ENCODE measurements around the gene MAML1. TPM values are rescaled to one million over a fixed set of nuclear protein-coding genes. Genes with fewer than 3 reads are reported as not detected.

MAML1 gene
- total and polyA plus RNA-seq, 4 donors = 6.7 to 34.5 (median 20.5) TPM

DNA sequence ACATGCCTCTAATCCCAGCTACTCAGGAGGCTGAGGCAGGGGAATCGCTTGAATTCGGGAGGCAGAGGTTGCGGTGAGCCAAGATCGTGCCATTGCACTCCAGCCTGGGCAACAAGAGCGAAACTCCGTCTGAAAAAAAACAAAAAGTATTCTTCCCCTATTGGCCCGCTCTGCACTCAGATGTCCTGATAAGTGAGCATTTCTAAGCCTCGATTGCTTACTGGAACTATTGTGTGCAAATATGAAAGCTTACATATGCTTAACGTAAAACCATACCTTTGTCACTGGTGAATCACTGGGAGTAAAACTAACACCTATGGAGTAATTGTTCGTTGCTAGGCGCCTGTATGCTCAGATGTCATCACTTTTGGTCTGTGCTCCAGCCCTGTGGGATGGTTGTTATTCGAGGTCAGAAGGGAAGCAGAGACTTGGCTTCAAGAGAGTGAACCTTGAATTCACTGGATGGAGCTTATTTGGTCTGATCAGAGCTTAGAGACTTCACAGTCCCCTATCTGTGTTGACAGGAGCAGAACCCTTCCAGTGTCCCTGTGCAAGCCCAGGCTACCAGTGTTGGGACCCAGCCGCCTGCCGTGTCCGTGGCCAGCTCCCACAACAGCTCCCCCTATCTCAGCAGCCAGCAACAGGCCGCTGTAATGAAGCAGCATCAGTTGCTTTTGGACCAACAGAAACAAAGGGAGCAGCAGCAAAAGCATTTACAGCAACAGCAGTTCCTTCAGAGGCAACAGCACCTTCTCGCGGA, 35.9 kb downstream of the MAML1 start:
- H3K9me3 ChIP-seq (ENCODE audit: control insufficient read depth in 4 of 4, insufficient read depth in 3 of 4, low read length in 3 of 4) = peaks cover 0 to 2% (median 0%) of the 10 kb centered on the region in 4 donors

DNA sequence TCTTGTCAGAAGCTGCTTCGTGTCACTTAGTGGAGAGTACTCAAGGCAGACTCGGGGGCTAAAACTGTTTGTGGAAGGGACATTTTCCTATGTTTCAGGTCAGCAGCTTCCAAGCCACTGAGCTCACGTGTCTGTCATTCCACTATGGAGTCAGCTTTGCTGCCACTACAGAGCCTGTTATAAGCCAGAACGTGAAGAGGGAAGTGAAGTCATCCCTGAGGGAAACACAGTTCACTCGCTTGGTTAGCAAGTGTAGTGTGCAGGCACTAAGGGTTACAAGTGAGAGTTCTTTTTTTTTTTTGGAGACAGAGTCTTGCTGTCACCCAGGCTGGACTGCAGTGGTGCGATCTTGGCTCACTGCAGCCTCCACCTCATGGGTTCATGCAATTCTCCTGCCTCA, 36.6 kb downstream of the MAML1 start:
- 62 to 78% methylated on average over 6 of the region's 6 CpGs for WGBS, 2 donors
- H3K4me1 ChIP-seq (ENCODE audit: control insufficient read depth in 5 of 5, insufficient read depth in 5 of 5, low read length in 5 of 5) = peaks cover 0 to 7% (median 0%) of the 10 kb centered on the region in 5 donors
- DNase-seq = no peak
- ATAC-seq (ENCODE audit: insufficient read depth, low FRiP score) = no peak
- no peak overlapping the region for H3K27ac ChIP-seq (ENCODE audit: low read depth in 1 of 2, low read length in 1 of 2)
- H3K9me3 ChIP-seq (ENCODE audit: control insufficient read depth in 4 of 4, insufficient read depth in 3 of 4, low read length in 3 of 4) = peaks cover 0 to 2% (median 0%) of the 10 kb centered on the region in 4 donors
- H3K4me3 ChIP-seq = no peak overlapping the region
- no peaks in the 10 kb centered on the region for H3K27me3 ChIP-seq (ENCODE audit: control insufficient read depth in 3 of 3, insufficient read depth in 3 of 3, low read length in 2 of 3)
- peaks cover 21 to 55% (median 47%) of the 10 kb centered on the region in 4 donors for H3K36me3 ChIP-seq (ENCODE audit: control insufficient read depth in 4 of 4, insufficient read depth in 4 of 4, low read length in 4 of 4)
- TF ChIP-seq, protein P1, sequence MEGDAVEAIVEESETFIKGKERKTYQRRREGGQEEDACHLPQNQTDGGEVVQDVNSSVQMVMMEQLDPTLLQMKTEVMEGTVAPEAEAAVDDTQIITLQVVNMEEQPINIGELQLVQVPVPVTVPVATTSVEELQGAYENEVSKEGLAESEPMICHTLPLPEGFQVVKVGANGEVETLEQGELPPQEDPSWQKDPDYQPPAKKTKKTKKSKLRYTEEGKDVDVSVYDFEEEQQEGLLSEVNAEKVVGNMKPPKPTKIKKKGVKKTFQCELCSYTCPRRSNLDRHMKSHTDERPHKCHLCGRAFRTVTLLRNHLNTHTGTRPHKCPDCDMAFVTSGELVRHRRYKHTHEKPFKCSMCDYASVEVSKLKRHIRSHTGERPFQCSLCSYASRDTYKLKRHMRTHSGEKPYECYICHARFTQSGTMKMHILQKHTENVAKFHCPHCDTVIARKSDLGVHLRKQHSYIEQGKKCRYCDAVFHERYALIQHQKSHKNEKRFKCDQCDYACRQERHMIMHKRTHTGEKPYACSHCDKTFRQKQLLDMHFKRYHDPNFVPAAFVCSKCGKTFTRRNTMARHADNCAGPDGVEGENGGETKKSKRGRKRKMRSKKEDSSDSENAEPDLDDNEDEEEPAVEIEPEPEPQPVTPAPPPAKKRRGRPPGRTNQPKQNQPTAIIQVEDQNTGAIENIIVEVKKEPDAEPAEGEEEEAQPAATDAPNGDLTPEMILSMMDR (IDR thresholded peaks at IDR 0.05; ENCODE audit: control extremely low read depth, extremely low read depth) = no peak
- H3K9ac ChIP-seq (ENCODE audit: insufficient read depth in 1 of 2, low read length in 2 of 2) = no peak overlapping the region

More for the DNA sequence above, 35.9 kb downstream of the MAML1 start:
- TF ChIP-seq, protein P1 (IDR thresholded peaks at IDR 0.05; ENCODE audit: control extremely low read depth, extremely low read depth) = no peak
- peaks cover 0 to 11% (median 0%) of the 10 kb centered on the region in 5 donors for H3K4me1 ChIP-seq (ENCODE audit: control insufficient read depth in 5 of 5, insufficient read depth in 5 of 5, low read length in 5 of 5)
- 85 to 90% methylated on average over 18 of the region's 18 CpGs for WGBS, 2 donors
- ATAC-seq (ENCODE audit: insufficient read depth, low FRiP score) (no peak), DNase-seq (no peak)
- peaks cover 19 to 48% (median 39%) of the 10 kb centered on the region in 4 donors for H3K36me3 ChIP-seq (ENCODE audit: control insufficient read depth in 4 of 4, insufficient read depth in 4 of 4, low read length in 4 of 4)
- no peak overlapping the region for H3K27ac ChIP-seq (ENCODE audit: low read depth in 1 of 2, low read length in 1 of 2)
- H3K27me3 ChIP-seq (ENCODE audit: control insufficient read depth in 3 of 3, insufficient read depth in 3 of 3, low read length in 2 of 3) = no peaks in the 10 kb centered on the region
- no peak overlapping the region for H3K4me3 ChIP-seq
- no peak overlapping the region for H3K9ac ChIP-seq (ENCODE audit: insufficient read depth in 1 of 2, low read length in 2 of 2)

DNA sequence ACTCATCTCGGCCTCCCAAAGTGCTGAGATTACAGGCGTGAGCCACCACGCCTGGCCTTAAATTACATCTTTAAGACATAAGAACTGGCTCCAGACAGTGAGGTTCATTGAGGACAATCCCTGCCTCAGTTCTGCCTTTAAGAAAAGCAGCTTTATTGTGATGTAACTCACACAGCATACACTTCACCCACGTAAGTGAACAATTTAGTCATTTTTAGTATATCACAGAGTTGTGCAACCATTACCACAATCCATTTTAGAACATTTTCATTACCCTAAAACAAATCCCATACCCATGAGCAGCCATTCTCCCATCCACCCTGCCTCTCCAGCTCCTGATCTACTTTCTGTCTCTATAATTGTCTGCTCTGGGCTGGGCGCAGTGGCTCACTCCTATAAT, 37.2 kb downstream of the MAML1 start:
- Histone ChIP-seq H3K9ac (ENCODE audit: insufficient read depth in 1 of 2, low read length in 2 of 2) (no peak overlapping the region), H3K4me1 (ENCODE audit: control insufficient read depth in 5 of 5, insufficient read depth in 5 of 5, low read length in 5 of 5) (peaks cover 0 to 7% (median 0%) of the 10 kb centered on the region in 5 donors), H3K9me3 (ENCODE audit: control insufficient read depth in 4 of 4, insufficient read depth in 3 of 4, low read length in 3 of 4) (peaks cover 0 to 2% (median 0%) of the 10 kb centered on the region in 4 donors), H3K36me3 (ENCODE audit: control insufficient read depth in 4 of 4, insufficient read depth in 4 of 4, low read length in 4 of 4) (peaks cover 21 to 57% (median 52%) of the 10 kb centered on the region in 4 donors), H3K4me3 (no peak overlapping the region), H3K27ac (ENCODE audit: low read depth in 1 of 2, low read length in 1 of 2) (no peak overlapping the region), H3K27me3 (ENCODE audit: control insufficient read depth in 3 of 3, insufficient read depth in 3 of 3, low read length in 2 of 3) (no peaks in the 10 kb centered on the region)
- TF ChIP-seq, protein P1 (IDR thresholded peaks at IDR 0.05; ENCODE audit: control extremely low read depth, extremely low read depth) = no peak
- WGBS, 2 donors = 76 to 86% methylated on average over 5 of the region's 5 CpGs
- ATAC-seq (ENCODE audit: insufficient read depth, low FRiP score) = no peak
- DNase-seq = no peak
